OCI-LY7 (cell line): ENCODE results near the gene TCAP.

ENCODE experiments used
- EZH2phosphoT487 ChIP-seq: fragments of 200-600 bp; sonication (generic); IDR thresholded peaks from 2 replicates; pipeline ENCODE4 v1.6.1; 2018; ENCODE audit warnings: low read depth, borderline replicate concordance, mild to moderate bottlenecking, mixed run types, antibody characterized with exemption, low read length, moderate library complexity, mixed read lengths
- TF ChIP-seq, protein P1 (sequence below): fragments of 200-600 bp; sonication (generic); conservative IDR thresholded peaks from 2 replicates; pipeline ENCODE4 v1.5.1; 2014; ENCODE audit warnings: mild to moderate bottlenecking, antibody characterized with exemption, low read length, moderate library complexity, mixed read lengths

DNA sequence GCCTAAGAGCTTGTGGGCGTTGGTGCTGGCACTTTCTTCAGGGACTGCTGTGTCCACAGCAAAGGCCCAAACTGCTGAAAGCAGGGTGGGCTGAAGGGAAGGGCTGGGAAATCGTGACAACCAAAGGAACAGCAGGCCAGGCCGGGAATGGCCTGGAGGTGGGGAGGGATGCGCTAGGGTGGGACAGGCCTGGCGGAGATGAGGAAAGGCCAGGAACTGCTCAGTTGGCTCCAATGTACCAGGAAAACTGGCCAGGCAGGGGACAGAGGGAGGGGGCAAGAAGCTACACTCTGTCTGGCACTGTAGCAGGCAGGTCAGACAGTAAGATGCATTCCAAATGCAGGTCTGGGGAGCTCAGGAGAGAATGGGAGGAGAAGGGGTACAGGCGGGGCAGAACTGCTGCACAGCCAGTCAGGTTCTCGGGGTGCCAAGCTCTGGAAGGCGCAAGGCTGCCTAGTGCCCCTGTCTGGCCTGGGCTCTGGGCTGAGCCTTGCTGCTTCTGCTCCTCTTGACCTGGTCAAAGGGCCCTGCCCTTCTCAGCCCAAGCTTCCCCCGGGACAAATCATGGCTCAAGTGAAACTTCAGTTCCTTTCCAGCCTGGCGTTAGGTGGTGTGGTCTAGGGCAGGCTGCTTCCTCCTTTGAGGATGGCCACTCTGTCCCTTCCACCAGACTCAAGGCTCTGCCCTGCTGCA, 10.4 kb downstream of the TCAP start:
- TF ChIP-seq, protein P1, sequence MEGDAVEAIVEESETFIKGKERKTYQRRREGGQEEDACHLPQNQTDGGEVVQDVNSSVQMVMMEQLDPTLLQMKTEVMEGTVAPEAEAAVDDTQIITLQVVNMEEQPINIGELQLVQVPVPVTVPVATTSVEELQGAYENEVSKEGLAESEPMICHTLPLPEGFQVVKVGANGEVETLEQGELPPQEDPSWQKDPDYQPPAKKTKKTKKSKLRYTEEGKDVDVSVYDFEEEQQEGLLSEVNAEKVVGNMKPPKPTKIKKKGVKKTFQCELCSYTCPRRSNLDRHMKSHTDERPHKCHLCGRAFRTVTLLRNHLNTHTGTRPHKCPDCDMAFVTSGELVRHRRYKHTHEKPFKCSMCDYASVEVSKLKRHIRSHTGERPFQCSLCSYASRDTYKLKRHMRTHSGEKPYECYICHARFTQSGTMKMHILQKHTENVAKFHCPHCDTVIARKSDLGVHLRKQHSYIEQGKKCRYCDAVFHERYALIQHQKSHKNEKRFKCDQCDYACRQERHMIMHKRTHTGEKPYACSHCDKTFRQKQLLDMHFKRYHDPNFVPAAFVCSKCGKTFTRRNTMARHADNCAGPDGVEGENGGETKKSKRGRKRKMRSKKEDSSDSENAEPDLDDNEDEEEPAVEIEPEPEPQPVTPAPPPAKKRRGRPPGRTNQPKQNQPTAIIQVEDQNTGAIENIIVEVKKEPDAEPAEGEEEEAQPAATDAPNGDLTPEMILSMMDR = no peak
- no peak for TF ChIP-seq EZH2phosphoT487
